Vagina (tissue), 2 donors: ENCODE results near the gene ITPR1. TPM values are rescaled to one million over a fixed set of nuclear protein-coding genes. Genes with fewer than 3 reads are reported as not detected.

ENCODE experiments used
- DNase-seq, 2 donors: peaks; one replicate each; pipeline ENCODE4 v3.0.0-alpha.2; 2017; ENCODE audit errors: extremely low spot score in 2 of 2
- H3K27ac ChIP-seq: fragments of 200-600 bp; sonication (generic); one replicate; pipeline ENCODE4 v1.5.1; 2019
- H3K27me3 ChIP-seq: fragments of 200-600 bp; sonication (generic); one replicate; pipeline ENCODE4 v1.5.1; 2019
- H3K36me3 ChIP-seq, 2 donors: fragments of 200-600 bp; sonication (generic); one replicate each; pipeline ENCODE4 v1.5.1; 2017 to 2019
- H3K4me1 ChIP-seq: fragments of 200-600 bp; sonication (generic); one replicate; pipeline ENCODE4 v1.5.1; 2019
- H3K4me3 ChIP-seq, 2 donors: fragments of 200-600 bp; sonication (generic); 1 replicate in 1 of 2; 2 replicates in 1 of 2; pipeline ENCODE4 v1.5.1; 2016 to 2019
- H3K9me3 ChIP-seq: fragments of 200-600 bp; sonication (generic); one replicate; pipeline ENCODE4 v1.5.1; 2019
- CTCF ChIP-seq, 3 experiments: fragments of 450-650 bp in 2 of 3; fragments of 200-600 bp in 1 of 3; sonication (generic) in 1 of 3; IDR thresholded peaks; one replicate each; pipeline ENCODE4 v1.5.1; 2017 to 2019; ENCODE audit warnings: antibody characterized with exemption in 3 of 3, mild to moderate bottlenecking in 2 of 3, moderate library complexity in 2 of 3
- POLR2A ChIP-seq, 2 donors: fragments of 450-650 bp; IDR thresholded peaks; one replicate each; pipeline ENCODE4 v1.6.1; 2017; ENCODE audit warnings: antibody characterized with exemption in 2 of 2, mild to moderate bottlenecking in 2 of 2, moderate library complexity in 2 of 2
- POLR2AphosphoS5 ChIP-seq, 2 donors: sonication (generic); formaldehyde crosslinking; IDR thresholded peaks; one replicate each; pipeline ENCODE4 v1.9.0; 2017; ENCODE audit warnings: antibody characterized with exemption in 2 of 2, mild to moderate bottlenecking in 2 of 2, low read depth in 1 of 2; ENCODE audit not compliant: insufficient read depth in 1 of 2
- intact Hi-C: fragments of 100-400 bp; cut with DNase I; formaldehyde crosslinking; loops from one replicate; pipeline ENCODE4 v1.15.1; 2023
- total RNA-seq: library from RNA; depleted of rRNA; stranded (reverse); fragments of >200 nt; gene quantifications from one replicate; pipeline ENCODE4 v1.2.3, GENCODE V29; 2016

The ITPR1 gene
- total RNA-seq, 1 donor from 2014 or later = 108 TPM

DNA sequence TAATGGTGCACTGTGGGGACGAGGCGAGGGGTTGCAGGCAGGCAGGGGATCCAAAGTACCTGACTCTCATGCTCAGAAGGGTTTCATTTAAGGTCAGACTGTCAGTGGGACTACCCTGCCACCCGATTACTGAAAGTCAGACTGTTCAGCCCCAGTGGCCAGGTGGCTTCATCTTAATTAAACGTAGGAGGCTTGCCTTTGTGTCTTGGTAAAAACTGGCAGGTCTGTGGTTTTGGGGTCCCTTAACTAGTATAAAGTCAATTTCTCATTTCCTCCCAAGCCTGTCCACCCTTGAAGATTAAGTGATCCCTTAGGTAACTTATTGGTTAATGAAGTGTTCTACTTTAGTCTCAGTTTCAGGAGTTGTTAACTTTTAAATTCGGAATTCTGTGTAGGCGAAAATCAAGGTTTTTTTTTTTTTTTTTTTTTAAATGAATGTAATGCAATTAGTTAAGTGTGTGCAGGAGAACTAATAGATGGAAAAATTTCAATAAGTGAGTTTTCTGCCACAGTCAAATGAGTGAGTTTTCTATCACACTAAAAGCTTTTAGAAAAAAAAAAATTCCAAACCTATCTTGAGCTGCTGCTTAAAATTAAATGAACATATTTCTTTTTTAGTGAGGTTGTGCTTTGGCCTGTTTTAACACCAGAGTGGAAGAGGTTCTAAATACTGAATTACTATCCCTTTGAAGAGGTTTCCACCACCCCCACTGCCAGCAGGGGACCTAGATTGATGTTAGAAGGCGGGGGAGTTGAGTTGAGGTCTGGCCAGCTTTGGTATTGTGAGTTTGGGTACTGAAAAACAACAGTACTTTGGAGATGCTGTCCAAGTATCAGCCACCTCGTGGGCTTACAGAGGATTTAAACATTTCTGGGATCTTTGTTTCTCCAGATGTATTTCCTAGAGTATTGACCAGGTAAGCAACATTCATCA, 15.2 kb downstream of the ITPR1 start:
- Histone ChIP-seq H3K27me3 (no peaks in the 10 kb centered on the region), H3K4me1 (peaks cover 18% of the 10 kb centered on the region), H3K36me3 (no peaks in the 10 kb centered on the region), H3K9me3 (no peaks in the 10 kb centered on the region), H3K4me3 (no peak overlapping the region), H3K27ac (no peak overlapping the region)
- TF ChIP-seq POLR2A (IDR thresholded peaks at IDR 0.05) = no peak
- no peak for TF ChIP-seq POLR2AphosphoS5 (IDR thresholded peaks at IDR 0.05; ENCODE audit: insufficient read depth in 1 of 2, low read depth in 1 of 2)
- no peak for TF ChIP-seq CTCF (IDR thresholded peaks at IDR 0.05)
- intact Hi-C loops = loop anchor here (10.0 kb wide), 1 partner anchor 126 kb away; no protein-coding TSS in a partner anchor
- DNase-seq = no peak

- H3K4me1 ChIP-seq = peaks cover 18% of the 10 kb centered on the region
- intact Hi-C loops = loop anchor here (10.0 kb wide), 1 partner anchor 126 kb away; no protein-coding TSS in a partner anchor
These were observed 15.9 kb downstream of the ITPR1 start for GRCh38 chr3:4509043-4509442.

DNA sequence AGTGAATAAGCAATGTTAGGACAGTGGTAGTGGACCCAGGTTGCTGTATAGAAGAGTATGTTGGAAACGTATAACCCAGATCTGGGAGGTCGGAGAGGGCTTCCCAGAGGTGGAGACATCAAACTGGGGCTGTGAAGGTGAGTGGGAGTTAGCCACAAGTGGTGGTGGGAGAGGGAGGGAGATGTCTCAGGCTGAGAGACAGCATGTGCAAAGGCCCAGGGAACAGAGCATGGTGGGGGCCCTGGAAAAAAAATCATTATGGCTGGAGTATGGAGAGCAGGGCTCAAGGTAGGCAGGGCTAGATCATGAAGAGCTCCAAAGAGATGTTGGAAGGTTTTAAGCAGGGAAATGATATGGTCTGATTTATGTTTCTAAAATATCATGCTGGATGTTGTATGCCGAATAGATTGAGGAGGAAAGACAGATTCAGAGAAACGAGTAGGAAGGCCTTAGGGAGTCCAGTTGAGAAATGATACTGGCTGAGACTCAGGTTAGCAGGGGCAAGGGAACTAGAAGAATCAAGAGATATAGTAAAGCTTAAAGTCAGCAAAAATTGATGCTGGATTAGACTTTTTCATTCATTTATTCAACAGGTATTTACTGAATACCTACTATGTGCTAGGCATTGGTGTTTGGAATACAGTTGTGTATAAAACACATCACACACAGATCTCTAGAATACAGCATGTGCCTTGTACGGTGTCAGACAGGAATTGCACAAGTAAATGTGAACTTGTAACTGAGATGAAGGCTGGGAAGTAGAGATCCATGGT, 17.0 kb downstream of the ITPR1 start:
- Histone ChIP-seq H3K4me1 (peaks cover 10% of the 10 kb centered on the region), H3K27me3 (no peaks in the 10 kb centered on the region), H3K4me3 (no peak overlapping the region), H3K27ac (no peak overlapping the region), H3K36me3 (no peaks in the 10 kb centered on the region), H3K9me3 (no peaks in the 10 kb centered on the region)
- TF ChIP-seq CTCF (IDR thresholded peaks at IDR 0.05) = no peak
- no peak for TF ChIP-seq POLR2A (IDR thresholded peaks at IDR 0.05)
- TF ChIP-seq POLR2AphosphoS5 (IDR thresholded peaks at IDR 0.05; ENCODE audit: insufficient read depth in 1 of 2, low read depth in 1 of 2) = no peak
- DNase-seq = no peak
- intact Hi-C loops = loop anchor here (10.0 kb wide), 1 partner anchor 125 kb away; no protein-coding TSS in a partner anchor

More at GRCh38 chr3:4509043-4509442, 15.9 kb downstream of the ITPR1 start:
- no peak for TF ChIP-seq CTCF (IDR thresholded peaks at IDR 0.05)
- TF ChIP-seq POLR2AphosphoS5 (IDR thresholded peaks at IDR 0.05; ENCODE audit: insufficient read depth in 1 of 2, low read depth in 1 of 2) = no peak
- no peak for TF ChIP-seq POLR2A (IDR thresholded peaks at IDR 0.05)
- H3K27me3 ChIP-seq = no peaks in the 10 kb centered on the region
- DNase-seq = no peak
- no peaks in the 10 kb centered on the region for H3K9me3 ChIP-seq
- H3K36me3 ChIP-seq = no peaks in the 10 kb centered on the region
- no peak overlapping the region for H3K4me3 ChIP-seq
- no peak overlapping the region for H3K27ac ChIP-seq

GRCh38 chr3:4511491-4512262, 18.5 kb downstream of the ITPR1 start:
- intact Hi-C loops = no loop called here
- DNase-seq = no peak
- Histone ChIP-seq H3K36me3 (no peaks in the 10 kb centered on the region), H3K9me3 (no peaks in the 10 kb centered on the region), H3K27ac (no peak overlapping the region), H3K4me1 (peaks cover 4% of the 10 kb centered on the region), H3K27me3 (no peaks in the 10 kb centered on the region), H3K4me3 (no peak overlapping the region)
- TF ChIP-seq POLR2A (IDR thresholded peaks at IDR 0.05) (no peak), CTCF (IDR thresholded peaks at IDR 0.05) (no peak), POLR2AphosphoS5 (IDR thresholded peaks at IDR 0.05; ENCODE audit: insufficient read depth in 1 of 2, low read depth in 1 of 2) (no peak)
